ENCODE data around the gene COL6A2. TPM values are rescaled to one million over a fixed set of nuclear protein-coding genes. Genes with fewer than 3 reads are reported as not detected.

The COL6A2 gene
- total and polyA plus RNA-seq, 10 of the 15 experiments (the other 5 are each of a cell fraction or from before 2014, with no cell fraction given): 0.16 to 1.3 (median 0.34) TPM; not detected in 7

DNA sequence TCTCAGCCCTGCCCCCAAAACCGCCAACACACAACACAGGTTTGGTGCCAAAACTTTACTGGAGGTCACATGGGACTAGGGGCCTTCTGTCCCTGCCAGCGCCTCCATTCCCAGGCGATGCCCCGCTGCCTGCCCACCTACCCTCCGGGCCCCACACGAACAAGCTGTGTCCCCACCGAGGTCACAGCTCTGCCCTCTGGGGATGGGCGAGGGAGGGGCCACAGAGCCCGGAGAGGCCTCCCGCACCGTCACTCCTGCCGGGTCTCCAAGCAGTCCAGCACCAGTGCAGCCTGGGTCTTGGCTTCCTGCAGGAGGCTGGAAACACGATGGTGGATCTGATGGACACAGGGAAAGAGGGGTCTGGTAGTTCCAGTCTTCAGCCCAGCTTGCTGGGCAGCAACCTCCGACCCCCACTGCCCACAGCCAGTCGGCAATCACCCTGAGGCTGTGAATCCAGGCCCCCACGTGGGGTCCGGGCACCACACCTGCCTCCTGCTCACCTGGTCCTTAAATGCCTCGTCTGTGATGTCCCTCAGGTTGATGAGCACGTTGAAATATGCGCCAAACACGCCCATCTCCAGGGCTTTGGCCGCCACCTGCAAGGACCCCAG lies 38.9 kb downstream of the COL6A2 start (continued):
- TF ChIP-seq, protein P1, sequence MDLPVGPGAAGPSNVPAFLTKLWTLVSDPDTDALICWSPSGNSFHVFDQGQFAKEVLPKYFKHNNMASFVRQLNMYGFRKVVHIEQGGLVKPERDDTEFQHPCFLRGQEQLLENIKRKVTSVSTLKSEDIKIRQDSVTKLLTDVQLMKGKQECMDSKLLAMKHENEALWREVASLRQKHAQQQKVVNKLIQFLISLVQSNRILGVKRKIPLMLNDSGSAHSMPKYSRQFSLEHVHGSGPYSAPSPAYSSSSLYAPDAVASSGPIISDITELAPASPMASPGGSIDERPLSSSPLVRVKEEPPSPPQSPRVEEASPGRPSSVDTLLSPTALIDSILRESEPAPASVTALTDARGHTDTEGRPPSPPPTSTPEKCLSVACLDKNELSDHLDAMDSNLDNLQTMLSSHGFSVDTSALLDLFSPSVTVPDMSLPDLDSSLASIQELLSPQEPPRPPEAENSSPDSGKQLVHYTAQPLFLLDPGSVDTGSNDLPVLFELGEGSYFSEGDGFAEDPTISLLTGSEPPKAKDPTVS (IDR thresholded peaks at IDR 0.05; ENCODE audit: low read depth, low read length): no peak
- TF ChIP-seq TARDBP (IDR thresholded peaks at IDR 0.05; ENCODE audit: borderline replicate concordance) (no peak), SRF (IDR thresholded peaks at IDR 0.05; ENCODE audit: low read depth in 2 of 2, low read length in 2 of 2) (no peak), TCF7 (IDR thresholded peaks at IDR 0.05; ENCODE audit: borderline replicate concordance) (no peak), TCF12 (IDR thresholded peaks at IDR 0.05; ENCODE audit: low read depth, low read length) (no peak), SPI1 (IDR thresholded peaks at IDR 0.05; ENCODE audit: borderline replicate concordance, insufficient read depth, low read depth, low read length) (no peak), NFYB (IDR thresholded peaks at IDR 0.05; ENCODE audit: insufficient read depth, low read depth, low read length) (no peak)
- TF ChIP-seq, protein P2, sequence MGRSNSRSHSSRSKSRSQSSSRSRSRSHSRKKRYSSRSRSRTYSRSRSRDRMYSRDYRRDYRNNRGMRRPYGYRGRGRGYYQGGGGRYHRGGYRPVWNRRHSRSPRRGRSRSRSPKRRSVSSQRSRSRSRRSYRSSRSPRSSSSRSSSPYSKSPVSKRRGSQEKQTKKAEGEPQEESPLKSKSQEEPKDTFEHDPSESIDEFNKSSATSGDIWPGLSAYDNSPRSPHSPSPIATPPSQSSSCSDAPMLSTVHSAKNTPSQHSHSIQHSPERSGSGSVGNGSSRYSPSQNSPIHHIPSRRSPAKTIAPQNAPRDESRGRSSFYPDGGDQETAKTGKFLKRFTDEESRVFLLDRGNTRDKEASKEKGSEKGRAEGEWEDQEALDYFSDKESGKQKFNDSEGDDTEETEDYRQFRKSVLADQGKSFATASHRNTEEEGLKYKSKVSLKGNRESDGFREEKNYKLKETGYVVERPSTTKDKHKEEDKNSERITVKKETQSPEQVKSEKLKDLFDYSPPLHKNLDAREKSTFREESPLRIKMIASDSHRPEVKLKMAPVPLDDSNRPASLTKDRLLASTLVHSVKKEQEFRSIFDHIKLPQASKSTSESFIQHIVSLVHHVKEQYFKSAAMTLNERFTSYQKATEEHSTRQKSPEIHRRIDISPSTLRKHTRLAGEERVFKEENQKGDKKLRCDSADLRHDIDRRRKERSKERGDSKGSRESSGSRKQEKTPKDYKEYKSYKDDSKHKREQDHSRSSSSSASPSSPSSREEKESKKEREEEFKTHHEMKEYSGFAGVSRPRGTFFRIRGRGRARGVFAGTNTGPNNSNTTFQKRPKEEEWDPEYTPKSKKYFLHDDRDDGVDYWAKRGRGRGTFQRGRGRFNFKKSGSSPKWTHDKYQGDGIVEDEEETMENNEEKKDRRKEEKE (IDR thresholded peaks at IDR 0.05): no peak
- TF ChIP-seq, protein P3, sequence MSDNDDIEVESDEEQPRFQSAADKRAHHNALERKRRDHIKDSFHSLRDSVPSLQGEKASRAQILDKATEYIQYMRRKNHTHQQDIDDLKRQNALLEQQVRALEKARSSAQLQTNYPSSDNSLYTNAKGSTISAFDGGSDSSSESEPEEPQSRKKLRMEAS (IDR thresholded peaks at IDR 0.05; ENCODE audit: low read depth, low read length): no peak
